ENCODE measurements around the gene BCAT1. TPM values are rescaled to one million over a fixed set of nuclear protein-coding genes. Genes with fewer than 3 reads are reported as not detected.

The BCAT1 gene
- total RNA-seq, 1 experiment from 2014 or later = 5.8 TPM

GRCh38 chr12:24803430-24804245 is 145.3 kb downstream of the BCAT1 start:
- Histone ChIP-seq H3K4me1 (ENCODE audit: control insufficient read depth, insufficient read depth, low read length) (no peaks in the 10 kb centered on the region), H3K9me3 (ENCODE audit: control insufficient read depth, insufficient read depth, low read depth, low read length) (peaks cover 4% of the 10 kb centered on the region; the same call in 1 of the 2 replicates), H3K4me3 (ENCODE audit: low read depth in 2 of 2, low read length in 2 of 2) (no peak overlapping the region), H3K27ac (ENCODE audit: low read length) (no peak overlapping the region), H3K36me3 (ENCODE audit: control insufficient read depth, insufficient read depth, low read length) (no peaks in the 10 kb centered on the region), H3K27me3 (ENCODE audit: control insufficient read depth, insufficient read depth, low read length) (no peaks in the 10 kb centered on the region)
- in situ Hi-C loops (cut with HindIII; ENCODE audit: low pct_unique_long_range_greater_than_20kb, low sequenced_read_pairs) = no loop called here
- no TSS peak for BruUV-seq (replicated peaks)
- no peak for DNase-seq (ENCODE audit: low read depth, low spot score)
- ChIA-PET CTCF (no interaction called here), POLR2A (no interaction called here)
- intact Hi-C loops (cut with micrococcal nuclease; ENCODE audit: unreplicated experiment) = no loop called here
- TF ChIP-seq TCF7L2 (IDR thresholded peaks at IDR 0.05; ENCODE audit: low read depth, low read length) (no peak), POLR2AphosphoS5 (IDR thresholded peaks at IDR 0.05; ENCODE audit: low read depth, low read length) (no peak), REST (IDR thresholded peaks at IDR 0.05; ENCODE audit: insufficient read depth in 1 of 2, low read depth in 2 of 2, low read length in 1 of 2) (no peak), CTCF (IDR thresholded peaks at IDR 0.05) (no peak)
- ATAC-seq = no peak

GRCh38 chr12:24798335-24798734 is 150.6 kb downstream of the BCAT1 start:
- ATAC-seq (no peak), DNase-seq (ENCODE audit: low read depth, low spot score) (no peak)
- in situ Hi-C loops (cut with HindIII; ENCODE audit: low pct_unique_long_range_greater_than_20kb, low sequenced_read_pairs) (no loop called here), intact Hi-C loops (cut with micrococcal nuclease; ENCODE audit: unreplicated experiment) (no loop called here)
- H3K4me1 ChIP-seq (ENCODE audit: control insufficient read depth, insufficient read depth, low read length) = no peaks in the 10 kb centered on the region
- POLR2A ChIA-PET = no interaction called here
- no peaks in the 10 kb centered on the region for H3K27me3 ChIP-seq (ENCODE audit: control insufficient read depth, insufficient read depth, low read length)
- H3K9me3 ChIP-seq (ENCODE audit: control insufficient read depth, insufficient read depth, low read depth, low read length) = peaks cover 4% of the 10 kb centered on the region; the same call in 1 of the 2 replicates
- CTCF ChIA-PET = no interaction called here
- BruUV-seq (replicated peaks) = no TSS peak
- no peak overlapping the region for H3K27ac ChIP-seq (ENCODE audit: low read length)
- H3K36me3 ChIP-seq (ENCODE audit: control insufficient read depth, insufficient read depth, low read length) = no peaks in the 10 kb centered on the region
- H3K4me3 ChIP-seq (ENCODE audit: low read depth in 2 of 2, low read length in 2 of 2) = no peak overlapping the region
- TF ChIP-seq CTCF (IDR thresholded peaks at IDR 0.05) (no peak), SIN3A (IDR thresholded peaks at IDR 0.05; ENCODE audit: borderline replicate concordance, insufficient read depth, low read depth, low read length) (no peak), REST (IDR thresholded peaks at IDR 0.05; ENCODE audit: insufficient read depth in 1 of 2, low read depth in 2 of 2, low read length in 1 of 2) (no peak), TCF7L2 (IDR thresholded peaks at IDR 0.05; ENCODE audit: low read depth, low read length) (no peak), POLR2AphosphoS5 (IDR thresholded peaks at IDR 0.05; ENCODE audit: low read depth, low read length) (no peak)
